ENCODE results near the gene FBXO40. TPM values are rescaled to one million over a fixed set of nuclear protein-coding genes. Genes with fewer than 3 reads are reported as not detected.

The FBXO40 gene
- total RNA-seq, 4 donors from 2014 or later, result 7.2 to 40.8 (median 28.7) TPM

DNA sequence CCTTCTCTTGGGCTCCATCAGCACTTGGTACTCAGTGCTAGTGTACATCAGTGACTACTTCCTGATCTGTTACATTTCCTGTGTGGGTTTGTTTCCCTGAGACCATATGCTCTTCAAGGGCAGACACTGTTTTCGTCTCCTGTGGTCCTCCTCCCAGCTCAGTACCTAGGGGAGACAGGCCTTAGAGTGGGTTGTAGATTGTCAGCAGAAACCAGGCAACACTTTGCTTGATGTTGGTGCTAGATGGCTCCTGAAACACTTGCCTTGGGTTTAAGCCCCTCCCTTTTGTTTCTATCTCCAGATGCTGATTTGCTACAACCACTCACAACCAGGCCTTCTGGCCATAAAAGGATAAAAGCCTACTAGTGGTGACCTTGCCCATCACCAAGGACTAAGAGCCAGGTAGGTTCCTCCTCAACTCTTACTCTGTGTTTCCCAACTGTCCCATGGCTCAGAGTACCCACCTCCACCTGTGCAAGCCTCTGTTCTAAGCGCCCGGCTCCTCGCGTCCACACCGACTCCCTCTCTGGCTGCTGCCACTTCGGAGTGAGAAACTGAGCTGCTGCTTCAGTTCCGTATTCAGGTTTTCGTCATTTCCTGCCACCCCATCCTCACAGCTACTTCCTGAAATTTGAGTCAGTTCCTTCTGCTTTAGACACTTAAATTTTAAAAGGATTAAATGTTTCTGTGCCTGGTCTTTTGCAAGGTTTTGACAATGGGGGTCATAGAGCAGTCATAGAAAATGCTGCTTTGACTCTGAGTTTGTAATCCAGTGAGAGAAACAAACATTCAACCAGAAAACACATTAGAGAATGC lies 67.4 kb downstream of the FBXO40 start, which contains the start of gene HCLS1:
HCLS1 (minus strand) TSS at position 548 of the 816 bp plus-strand sequence. CDS start 2,556 bp downstream, outside the sequence.
- Histone ChIP-seq H3K9me3 (no peaks in the 10 kb centered on the region), H3K4me3 (peak within 1 kb of the TSS; percentile 14 to 42 (median 29)), H3K4me1 (peaks cover 8 to 12% of the 10 kb centered on the region in 2 donors), H3K36me3 (peaks cover 0 to 18% of the 10 kb centered on the region in 2 donors), H3K27ac (peak within 1 kb of the TSS; percentile 33 to 71 (median 54)), H3K27me3 (no peaks in the 10 kb centered on the region)
- DNase-seq (peak; percentile 25 to 39), ATAC-seq (peak; percentile 11 to 20)
- intact Hi-C loops (cut with DNase I; ENCODE audit: low total_unique reads) (no loop called here), in situ Hi-C loops (cut with MboI; ENCODE audit: low sequenced_read_pairs in 4 of 4) (no loop called here)
- TF ChIP-seq, protein P1, sequence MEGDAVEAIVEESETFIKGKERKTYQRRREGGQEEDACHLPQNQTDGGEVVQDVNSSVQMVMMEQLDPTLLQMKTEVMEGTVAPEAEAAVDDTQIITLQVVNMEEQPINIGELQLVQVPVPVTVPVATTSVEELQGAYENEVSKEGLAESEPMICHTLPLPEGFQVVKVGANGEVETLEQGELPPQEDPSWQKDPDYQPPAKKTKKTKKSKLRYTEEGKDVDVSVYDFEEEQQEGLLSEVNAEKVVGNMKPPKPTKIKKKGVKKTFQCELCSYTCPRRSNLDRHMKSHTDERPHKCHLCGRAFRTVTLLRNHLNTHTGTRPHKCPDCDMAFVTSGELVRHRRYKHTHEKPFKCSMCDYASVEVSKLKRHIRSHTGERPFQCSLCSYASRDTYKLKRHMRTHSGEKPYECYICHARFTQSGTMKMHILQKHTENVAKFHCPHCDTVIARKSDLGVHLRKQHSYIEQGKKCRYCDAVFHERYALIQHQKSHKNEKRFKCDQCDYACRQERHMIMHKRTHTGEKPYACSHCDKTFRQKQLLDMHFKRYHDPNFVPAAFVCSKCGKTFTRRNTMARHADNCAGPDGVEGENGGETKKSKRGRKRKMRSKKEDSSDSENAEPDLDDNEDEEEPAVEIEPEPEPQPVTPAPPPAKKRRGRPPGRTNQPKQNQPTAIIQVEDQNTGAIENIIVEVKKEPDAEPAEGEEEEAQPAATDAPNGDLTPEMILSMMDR (IDR thresholded peaks at IDR 0.05 in 4 of 5, conservative IDR thresholded peaks at IDR 0.05 in 1 of 5), result no peak
- peak; percentile 17 to 30 for TF ChIP-seq POLR2A (IDR thresholded peaks at IDR 0.05)

DNA sequence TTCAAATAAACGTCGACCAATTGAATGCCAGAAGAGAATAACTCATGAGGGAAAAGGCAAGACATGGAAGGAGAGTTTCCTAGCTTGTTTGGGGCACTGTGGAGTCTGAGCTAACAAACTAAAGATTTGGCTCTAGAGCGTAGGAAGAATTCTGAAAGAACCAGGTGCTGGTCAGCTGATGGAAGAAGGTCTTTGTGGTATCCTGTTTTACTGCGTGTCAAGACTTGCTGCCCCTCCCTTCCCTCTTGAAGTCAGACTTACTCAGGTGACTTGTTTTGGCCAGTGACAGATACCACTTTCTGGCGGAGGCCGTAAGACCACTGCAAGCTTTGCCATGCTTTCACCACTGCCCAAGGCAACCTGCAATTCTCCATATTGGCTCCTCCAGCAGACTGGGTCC lies 68.2 kb downstream of the FBXO40 start:
- Histone ChIP-seq H3K4me3 (no peak overlapping the region), H3K4me1 (peaks cover 8 to 12% of the 10 kb centered on the region in 2 donors), H3K27me3 (no peaks in the 10 kb centered on the region), H3K36me3 (peaks cover 0 to 26% of the 10 kb centered on the region in 2 donors), H3K27ac (peak overlapping the region in 3 of 4 donors; percentile 50 to 71 (median 58)), H3K9me3 (no peaks in the 10 kb centered on the region)
- TF ChIP-seq, protein P1 (IDR thresholded peaks at IDR 0.05 in 4 of 5, conservative IDR thresholded peaks at IDR 0.05 in 1 of 5), result no peak
- TF ChIP-seq POLR2A (IDR thresholded peaks at IDR 0.05), result no peak
- ATAC-seq (no peak), DNase-seq (no peak)
- intact Hi-C loops (cut with DNase I; ENCODE audit: low total_unique reads) (no loop called here), in situ Hi-C loops (cut with MboI; ENCODE audit: low sequenced_read_pairs in 4 of 4) (no loop called here)

DNA sequence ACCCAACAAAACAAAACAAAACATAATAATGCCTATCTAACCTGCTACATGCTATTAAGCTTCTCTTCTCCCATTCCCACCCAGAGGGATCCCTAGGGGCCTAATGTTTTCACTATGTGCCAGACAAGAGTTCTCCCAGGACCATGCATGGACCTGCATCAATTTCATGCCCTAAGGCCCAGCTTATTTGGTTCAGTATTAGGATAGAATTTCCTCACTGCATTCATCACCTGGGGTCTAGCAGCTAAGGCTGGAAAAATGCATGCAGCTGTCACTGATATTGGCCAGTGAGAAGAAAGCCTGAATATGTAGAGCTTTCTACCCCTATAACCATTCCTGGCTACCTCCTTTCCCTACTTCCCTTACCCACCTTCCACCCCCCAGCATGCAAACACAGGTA lies 69.6 kb downstream of the FBXO40 start:
- Histone ChIP-seq H3K9me3 (no peaks in the 10 kb centered on the region), H3K4me1 (peaks cover 8 to 12% of the 10 kb centered on the region in 2 donors), H3K36me3 (peaks cover 0 to 40% of the 10 kb centered on the region in 2 donors), H3K27me3 (no peaks in the 10 kb centered on the region), H3K27ac (peak overlapping the region in 3 of 4 donors; percentile 50 to 66 (median 63)), H3K4me3 (no peak overlapping the region)
- in situ Hi-C loops (cut with MboI; ENCODE audit: low sequenced_read_pairs in 4 of 4), result no loop called here
- intact Hi-C loops (cut with DNase I; ENCODE audit: low total_unique reads), result no loop called here
- no peak for ATAC-seq
- no peak for DNase-seq
- no peak for TF ChIP-seq POLR2A (IDR thresholded peaks at IDR 0.05)
- TF ChIP-seq, protein P1 (IDR thresholded peaks at IDR 0.05 in 4 of 5, conservative IDR thresholded peaks at IDR 0.05 in 1 of 5), result no peak

DNA sequence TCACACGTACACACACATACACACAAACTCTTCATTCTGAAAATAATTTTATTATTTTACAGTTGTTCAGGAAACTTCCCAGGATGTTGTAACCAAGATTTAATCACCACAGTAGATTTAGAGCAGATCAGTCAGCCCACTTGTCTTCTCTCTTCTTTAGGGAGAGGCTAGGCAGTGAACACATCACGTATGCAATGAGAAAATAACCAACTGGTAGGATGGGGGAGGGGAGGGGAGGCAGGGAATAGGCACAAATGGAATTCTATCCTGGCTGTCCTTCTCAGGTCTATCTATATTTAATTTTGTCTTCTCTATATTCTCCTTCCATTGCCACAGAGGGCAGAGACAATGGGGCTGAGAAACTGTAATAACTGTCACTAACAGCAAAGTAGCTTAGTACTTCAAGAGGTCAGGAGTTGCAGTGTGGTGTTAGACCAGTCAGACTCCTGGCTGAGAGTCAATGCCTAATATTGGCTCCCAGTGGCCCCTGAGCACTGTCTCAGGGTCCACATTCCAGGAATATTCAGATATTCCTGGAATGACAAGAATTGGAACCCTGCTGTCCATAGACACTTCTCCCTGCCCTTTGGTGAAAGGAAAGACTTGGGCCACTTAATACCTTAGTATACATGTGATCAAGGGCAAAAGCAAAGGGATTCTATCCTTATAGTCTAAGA lies 70.1 kb downstream of the FBXO40 start:
- no peaks in the 10 kb centered on the region for H3K27me3 ChIP-seq
- no peak overlapping the region for H3K4me3 ChIP-seq
- TF ChIP-seq, protein P1 (IDR thresholded peaks at IDR 0.05 in 4 of 5, conservative IDR thresholded peaks at IDR 0.05 in 1 of 5), result no peak
- no peak for TF ChIP-seq POLR2A (IDR thresholded peaks at IDR 0.05)
- no peaks in the 10 kb centered on the region for H3K9me3 ChIP-seq
- in situ Hi-C loops (cut with MboI; ENCODE audit: low sequenced_read_pairs in 4 of 4) (no loop called here), intact Hi-C loops (cut with DNase I; ENCODE audit: low total_unique reads) (no loop called here)
- peaks cover 0 to 45% of the 10 kb centered on the region in 2 donors for H3K36me3 ChIP-seq
- ATAC-seq (peak in 1 of 2 donors; percentile 40), DNase-seq (no peak)
- H3K4me1 ChIP-seq, result peaks cover 8 to 12% of the 10 kb centered on the region in 2 donors
- H3K27ac ChIP-seq, result peak overlapping the region; percentile 50 to 66 (median 60)
